Gastrocnemius medialis (tissue), 4 donors: ENCODE results near the gene SH2D1B. TPM values are rescaled to one million over a fixed set of nuclear protein-coding genes. Genes with fewer than 3 reads are reported as not detected.

Experiments
- ATAC-seq, 2 donors: fragments of 150-250 bp; one replicate each; pipeline ENCODE4 v1.9.1; 2016
- DNase-seq, 2 donors: peaks; one replicate each; pipeline ENCODE4 v3.0.0-alpha.2; 2019
- H3K27ac ChIP-seq, 4 donors: fragments of 200-600 bp; sonication (generic); 1 replicate in 1 of 4; 2 replicates in 3 of 4; pipeline ENCODE4 v1.5.1; 2016 to 2018; ENCODE audit warnings: mild to moderate bottlenecking in 2 of 4, moderate library complexity in 1 of 4
- H3K27me3 ChIP-seq, 3 donors: fragments of 200-600 bp; sonication (generic) in 2 of 3; 1 replicate in 1 of 3; 2 replicates in 2 of 3; pipeline versions ENCODE4 v1.5.1 to v1.6.0; 2016 to 2019; ENCODE audit warnings: mild to moderate bottlenecking in 1 of 3, moderate library complexity in 1 of 3
- H3K36me3 ChIP-seq, 2 donors: fragments of 200-600 bp; sonication (generic) in 1 of 2; one replicate each; pipeline ENCODE4 v1.5.1; 2017 to 2018
- H3K4me1 ChIP-seq, 2 donors: fragments of 200-600 bp; sonication (generic) in 1 of 2; one replicate each; pipeline ENCODE4 v1.5.1; 2016 to 2017; ENCODE audit warnings: mild to moderate bottlenecking in 2 of 2
- H3K4me3 ChIP-seq, 4 donors: fragments of 200-600 bp; sonication (generic) in 3 of 4; 1 replicate in 1 of 4; 2 replicates in 3 of 4; pipeline ENCODE4 v1.5.1; 2016 to 2019; ENCODE audit warnings: mild to moderate bottlenecking in 2 of 4
- H3K9me3 ChIP-seq, 3 donors: fragments of 200-600 bp; sonication (generic) in 2 of 3; 1 replicate in 1 of 3; 2 replicates in 2 of 3; pipeline ENCODE4 v1.5.1; 2016 to 2019
- POLR2A ChIP-seq, 2 donors: fragments of 450-650 bp; IDR thresholded peaks; one replicate each; pipeline ENCODE4 v1.6.1; 2017; ENCODE audit warnings: antibody characterized with exemption in 2 of 2, mild to moderate bottlenecking in 2 of 2, moderate library complexity in 2 of 2
- in situ Hi-C, 4 donors: fragments of 200-750 bp; cut with MboI; loops; one replicate each; pipeline versions ENCODE4 v1.15.0 to v1.8.0; 2017; ENCODE audit warnings: low sequenced_read_pairs in 4 of 4
- intact Hi-C: fragments of 100-400 bp; cut with DNase I; formaldehyde crosslinking; loops from one replicate; pipeline ENCODE4 v1.15.1; 2023; ENCODE audit warnings: low total_unique reads
- total RNA-seq, 4 donors: library from RNA; depleted of rRNA; stranded (reverse); fragments of >200 nt; gene quantifications; one replicate each; pipeline versions ENCODE4 v1.1.0 to v1.2.3, GENCODE V29; 2016
- TF ChIP-seq, protein P1 (sequence below), 5 experiments: fragments of 450-650 bp in 3 of 5; fragments of 200-600 bp in 2 of 5; sonication (generic) in 2 of 5; IDR thresholded peaks in 4 of 5; conservative IDR thresholded peaks in 1 of 5; 1 replicate in 4 of 5; 2 replicates in 1 of 5; pipeline ENCODE4 v1.5.1; 2016 to 2019; ENCODE audit warnings: antibody characterized with exemption in 5 of 5, mild to moderate bottlenecking in 3 of 5, moderate library complexity in 3 of 5

The SH2D1B gene
- total RNA-seq, 4 donors from 2014 or later: 2.1 to 34.2 (median 4.1) TPM

DNA sequence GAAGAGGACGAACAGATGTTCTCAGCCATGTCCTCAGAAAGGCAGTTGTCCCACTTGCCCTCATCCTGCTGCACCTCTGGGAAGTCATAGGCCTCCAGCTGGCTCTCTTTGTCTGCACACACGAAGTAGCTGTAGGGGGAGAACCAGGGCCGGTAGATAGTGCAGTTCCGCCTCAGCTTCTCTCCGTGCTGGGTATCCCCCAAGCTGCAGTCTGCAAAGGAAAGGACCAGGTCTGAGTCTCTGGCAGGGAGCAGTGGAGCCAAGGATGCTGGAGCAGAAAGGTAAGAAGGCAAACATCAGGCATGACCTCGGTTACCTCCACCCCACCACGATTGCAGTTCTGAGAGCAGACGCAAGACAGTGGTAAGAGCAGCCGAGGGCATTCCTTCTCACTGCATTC, 37.5 kb downstream of the SH2D1B start:
- TF ChIP-seq, protein P1, sequence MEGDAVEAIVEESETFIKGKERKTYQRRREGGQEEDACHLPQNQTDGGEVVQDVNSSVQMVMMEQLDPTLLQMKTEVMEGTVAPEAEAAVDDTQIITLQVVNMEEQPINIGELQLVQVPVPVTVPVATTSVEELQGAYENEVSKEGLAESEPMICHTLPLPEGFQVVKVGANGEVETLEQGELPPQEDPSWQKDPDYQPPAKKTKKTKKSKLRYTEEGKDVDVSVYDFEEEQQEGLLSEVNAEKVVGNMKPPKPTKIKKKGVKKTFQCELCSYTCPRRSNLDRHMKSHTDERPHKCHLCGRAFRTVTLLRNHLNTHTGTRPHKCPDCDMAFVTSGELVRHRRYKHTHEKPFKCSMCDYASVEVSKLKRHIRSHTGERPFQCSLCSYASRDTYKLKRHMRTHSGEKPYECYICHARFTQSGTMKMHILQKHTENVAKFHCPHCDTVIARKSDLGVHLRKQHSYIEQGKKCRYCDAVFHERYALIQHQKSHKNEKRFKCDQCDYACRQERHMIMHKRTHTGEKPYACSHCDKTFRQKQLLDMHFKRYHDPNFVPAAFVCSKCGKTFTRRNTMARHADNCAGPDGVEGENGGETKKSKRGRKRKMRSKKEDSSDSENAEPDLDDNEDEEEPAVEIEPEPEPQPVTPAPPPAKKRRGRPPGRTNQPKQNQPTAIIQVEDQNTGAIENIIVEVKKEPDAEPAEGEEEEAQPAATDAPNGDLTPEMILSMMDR (IDR thresholded peaks at IDR 0.05 in 4 of 5, conservative IDR thresholded peaks at IDR 0.05 in 1 of 5): no peak
- TF ChIP-seq POLR2A (IDR thresholded peaks at IDR 0.05): no peak
- no peaks in the 10 kb centered on the region for H3K9me3 ChIP-seq
- no peak overlapping the region for H3K27ac ChIP-seq
- intact Hi-C loops: no loop called here
- in situ Hi-C loops: no loop called here
- H3K4me1 ChIP-seq: no peaks in the 10 kb centered on the region
- ATAC-seq (no peak), DNase-seq (no peak)
- H3K27me3 ChIP-seq: no peaks in the 10 kb centered on the region
- no peaks in the 10 kb centered on the region for H3K36me3 ChIP-seq
- H3K4me3 ChIP-seq: no peak overlapping the region

DNA sequence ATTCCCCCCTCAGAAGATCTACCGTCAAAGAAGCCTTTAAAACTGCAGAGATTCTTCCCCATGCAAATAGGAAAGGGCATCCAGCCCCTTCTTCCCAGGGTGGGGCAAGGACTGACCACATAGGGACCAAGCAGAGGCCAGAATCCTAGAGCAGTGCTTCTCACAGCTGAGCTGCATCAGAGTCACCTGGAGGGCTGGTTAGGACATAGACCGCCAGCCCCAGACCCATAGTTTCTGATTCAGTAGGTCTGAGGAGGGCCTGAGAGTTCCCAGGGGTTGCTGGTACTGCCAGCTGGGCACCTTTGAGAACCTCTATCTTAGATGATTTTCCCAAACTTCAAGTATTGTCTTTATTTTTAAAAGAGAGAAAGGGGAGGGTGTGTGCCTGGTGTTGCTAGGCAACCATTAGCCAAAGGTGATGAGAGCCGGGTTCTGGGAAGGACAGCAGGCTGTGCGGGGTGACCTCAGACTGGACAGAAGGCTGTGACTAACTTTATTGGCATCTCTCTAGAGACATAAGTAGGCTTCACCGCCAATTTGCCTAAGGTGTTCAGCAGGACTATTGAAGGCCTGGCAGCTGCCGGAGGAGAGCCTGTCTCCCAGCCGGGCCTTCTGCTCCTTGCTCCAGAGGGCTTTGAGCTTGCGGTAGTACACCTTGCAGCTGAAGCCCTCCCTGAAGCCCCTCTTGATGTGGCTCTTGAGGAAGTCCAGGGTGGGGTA, 38.2 kb downstream of the SH2D1B start:
- ATAC-seq (no peak), DNase-seq (no peak)
- H3K27ac ChIP-seq: no peak overlapping the region
- no peak overlapping the region for H3K4me3 ChIP-seq
- intact Hi-C loops (no loop called here), in situ Hi-C loops (no loop called here)
- no peaks in the 10 kb centered on the region for H3K4me1 ChIP-seq
- H3K27me3 ChIP-seq: no peaks in the 10 kb centered on the region
- TF ChIP-seq POLR2A (IDR thresholded peaks at IDR 0.05): no peak
- TF ChIP-seq, protein P1 (IDR thresholded peaks at IDR 0.05 in 4 of 5, conservative IDR thresholded peaks at IDR 0.05 in 1 of 5): no peak
- no peaks in the 10 kb centered on the region for H3K36me3 ChIP-seq
- no peaks in the 10 kb centered on the region for H3K9me3 ChIP-seq

DNA sequence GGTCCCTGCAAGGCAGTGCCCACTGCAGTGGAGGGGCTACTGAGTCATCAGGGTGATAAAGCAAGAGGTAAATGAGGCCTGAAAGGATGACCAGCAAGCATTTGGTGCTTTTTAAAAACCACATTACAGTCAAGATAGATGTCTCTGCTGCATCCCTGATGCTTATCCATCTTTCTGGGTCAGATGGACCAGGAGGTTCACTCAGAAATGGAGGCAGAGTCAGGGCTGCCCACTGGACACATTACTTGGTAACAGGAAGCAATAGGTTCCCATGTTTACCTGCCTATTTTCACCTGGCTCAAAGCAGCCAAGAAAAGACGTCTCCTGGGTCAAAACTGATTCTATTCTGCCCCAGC, 38.9 kb downstream of the SH2D1B start:
- Histone ChIP-seq H3K4me3 (no peak overlapping the region), H3K9me3 (no peaks in the 10 kb centered on the region), H3K27ac (no peak overlapping the region), H3K4me1 (no peaks in the 10 kb centered on the region), H3K36me3 (no peaks in the 10 kb centered on the region), H3K27me3 (no peaks in the 10 kb centered on the region)
- intact Hi-C loops (no loop called here), in situ Hi-C loops (no loop called here)
- no peak for TF ChIP-seq POLR2A (IDR thresholded peaks at IDR 0.05)
- TF ChIP-seq, protein P1 (IDR thresholded peaks at IDR 0.05 in 4 of 5, conservative IDR thresholded peaks at IDR 0.05 in 1 of 5): no peak
- ATAC-seq (no peak), DNase-seq (no peak)

DNA sequence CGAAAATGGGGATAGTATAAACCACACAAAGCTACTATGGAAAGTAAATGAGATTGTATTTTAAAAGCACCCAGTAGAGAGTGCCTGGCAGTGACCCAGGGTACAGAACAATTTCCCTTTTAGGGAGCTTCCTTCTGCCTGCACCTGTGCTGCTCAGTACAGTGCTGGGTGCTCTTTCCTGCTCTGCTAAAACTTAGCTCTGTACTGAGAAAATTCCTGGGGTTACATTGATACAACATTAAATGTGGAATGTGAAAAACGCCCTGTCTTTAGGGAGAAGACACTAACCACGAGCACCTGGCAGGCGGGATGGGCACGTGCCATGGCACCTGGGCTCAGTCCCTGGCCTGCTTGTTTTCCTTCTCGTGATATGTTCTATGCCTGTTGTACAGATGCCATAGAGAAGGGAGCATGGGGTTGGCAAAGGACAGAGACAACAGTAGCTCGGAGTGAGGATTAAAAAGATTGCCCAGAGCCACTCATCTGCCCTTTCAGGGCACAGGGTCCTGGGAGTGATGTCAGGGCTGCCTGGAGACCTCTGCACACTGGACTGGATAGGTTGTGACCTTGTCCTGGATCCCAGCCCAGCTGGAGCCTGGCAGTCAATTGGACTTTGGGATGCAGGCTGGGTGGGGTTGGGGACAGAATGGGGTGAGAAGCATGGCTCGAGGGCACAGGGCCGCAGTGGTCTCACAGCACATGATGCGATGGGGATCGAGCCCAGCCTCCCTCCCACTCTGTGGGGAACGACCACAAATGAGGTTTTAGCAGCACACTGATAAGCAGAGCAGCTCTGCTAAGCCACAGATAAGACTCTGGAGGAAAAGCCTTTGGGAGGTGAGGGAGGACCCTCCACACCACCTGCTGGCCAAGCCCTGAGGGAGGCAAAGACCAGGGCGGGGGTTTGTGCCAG, 39.5 kb downstream of the SH2D1B start:
- ATAC-seq (no peak), DNase-seq (no peak)
- Histone ChIP-seq H3K4me1 (no peaks in the 10 kb centered on the region), H3K9me3 (no peaks in the 10 kb centered on the region), H3K4me3 (no peak overlapping the region), H3K27ac (no peak overlapping the region), H3K36me3 (no peaks in the 10 kb centered on the region), H3K27me3 (no peaks in the 10 kb centered on the region)
- in situ Hi-C loops (no loop called here), intact Hi-C loops (no loop called here)
- TF ChIP-seq, protein P1 (IDR thresholded peaks at IDR 0.05 in 4 of 5, conservative IDR thresholded peaks at IDR 0.05 in 1 of 5): no peak
- TF ChIP-seq POLR2A (IDR thresholded peaks at IDR 0.05): no peak
